HG02852 (cell line): Measurements from ENCODE around the gene RAB3GAP1.
"Not testable (repeated sequence)": the region's sequence is repeated elsewhere in the genome, so short reads cannot be mapped to it uniquely, and the experiment has no call there.

Source experiments
- ATAC-seq: cut with Tn5 transposase; IDR thresholded peaks from one replicate; pipeline ENCODE4 v1.9.1; 2021; ENCODE audit warnings: mild to moderate bottlenecking, moderate library complexity; ENCODE audit not compliant: unreplicated experiment

Gene RAB3GAP1

GRCh38 chr2:135099802-135100483 lies 47.9 kb downstream of the RAB3GAP1 start:
- no peak for ATAC-seq

GRCh38 chr2:135103843-135104242 lies 51.8 kb downstream of the RAB3GAP1 start:
- ATAC-seq, result no peak

- ATAC-seq, result not testable (repeated sequence)
These were observed 53.6 kb downstream of the RAB3GAP1 start for GRCh38 chr2:135105513-135106316.

- ATAC-seq, result no peak
These were observed 61.2 kb downstream of the RAB3GAP1 start for GRCh38 chr2:135113322-135113721.

GRCh38 chr2:135119582-135119981 lies 67.5 kb downstream of the RAB3GAP1 start:
- ATAC-seq, result no peak

GRCh38 chr2:135121016-135121657 lies 69.0 kb downstream of the RAB3GAP1 start:
- ATAC-seq, result no peak

GRCh38 chr2:135121658-135122039 lies 69.6 kb downstream of the RAB3GAP1 start:
- ATAC-seq, result not testable (repeated sequence)

GRCh38 chr2:135124924-135125886 lies 73.1 kb downstream of the RAB3GAP1 start:
- ATAC-seq, result no peak

- no peak for ATAC-seq
These were observed 73.8 kb downstream of the RAB3GAP1 start for GRCh38 chr2:135125940-135126339.

GRCh38 chr2:135130751-135131150 lies 78.7 kb downstream of the RAB3GAP1 start:
- ATAC-seq, result no peak

GRCh38 chr2:135132314-135132713 lies 80.2 kb downstream of the RAB3GAP1 start:
- ATAC-seq, result no peak

- ATAC-seq, result no peak
These were observed 88.5 kb downstream of the RAB3GAP1 start for GRCh38 chr2:135140606-135141005.

- ATAC-seq, result no peak
These were observed 90.2 kb downstream of the RAB3GAP1 start for GRCh38 chr2:135142323-135142722.

- ATAC-seq, result no peak
These were observed 92.3 kb downstream of the RAB3GAP1 start for GRCh38 chr2:135144343-135144742.

- no peak for ATAC-seq
These were observed 97.2 kb downstream of the RAB3GAP1 start for GRCh38 chr2:135149251-135149650.

- no peak for ATAC-seq
These were observed 98.6 kb downstream of the RAB3GAP1 start for GRCh38 chr2:135150725-135151124.

GRCh38 chr2:135151615-135152014 lies 99.5 kb downstream of the RAB3GAP1 start:
- ATAC-seq, result no peak

- no peak for ATAC-seq
These were observed 100.3 kb downstream of the RAB3GAP1 start for GRCh38 chr2:135152361-135152760.

GRCh38 chr2:135154962-135155361 lies 102.9 kb downstream of the RAB3GAP1 start:
- ATAC-seq, result no peak

- no peak for ATAC-seq
These were observed 105.8 kb downstream of the RAB3GAP1 start for GRCh38 chr2:135157856-135158255.

GRCh38 chr2:135159191-135159590 lies 107.1 kb downstream of the RAB3GAP1 start:
- no peak for ATAC-seq
